ENCODE data around the gene YBX3. TPM values are rescaled to one million over a fixed set of nuclear protein-coding genes. Genes with fewer than 3 reads are reported as not detected.

The YBX3 gene
- total and polyA plus RNA-seq, 2 of the 13 experiments (the other 11 are each of a cell fraction or from before 2014, with no cell fraction given): 77.5 to 99.6 TPM

DNA sequence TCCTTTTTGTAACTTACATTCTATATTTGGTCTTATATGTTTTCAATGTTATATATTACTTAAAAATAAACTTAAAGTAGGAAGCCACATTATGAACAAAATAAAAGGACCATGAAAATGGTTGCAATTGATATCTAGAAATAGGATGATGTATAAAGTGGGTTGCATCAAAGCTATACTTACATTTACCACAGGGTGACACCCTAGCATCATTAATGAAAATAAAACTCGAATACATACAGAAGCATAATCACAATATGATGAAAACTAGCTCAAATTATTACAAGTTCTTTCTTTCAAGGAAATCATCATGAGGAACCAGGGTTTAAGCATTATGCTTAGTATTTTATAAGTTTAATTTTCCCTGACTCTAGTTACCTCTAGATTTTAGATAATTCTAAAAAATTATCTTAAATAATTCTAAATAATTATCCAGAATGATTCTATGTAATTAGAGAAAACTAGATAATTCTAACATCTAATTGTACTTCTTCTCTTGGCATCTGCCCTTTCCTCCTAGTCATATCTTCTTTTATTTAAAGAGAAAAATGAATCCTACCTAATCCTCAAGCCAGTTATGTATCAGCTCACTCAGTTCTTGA, 48.1 kb upstream of the YBX3 start (continued):
- TF ChIP-seq, protein P1, sequence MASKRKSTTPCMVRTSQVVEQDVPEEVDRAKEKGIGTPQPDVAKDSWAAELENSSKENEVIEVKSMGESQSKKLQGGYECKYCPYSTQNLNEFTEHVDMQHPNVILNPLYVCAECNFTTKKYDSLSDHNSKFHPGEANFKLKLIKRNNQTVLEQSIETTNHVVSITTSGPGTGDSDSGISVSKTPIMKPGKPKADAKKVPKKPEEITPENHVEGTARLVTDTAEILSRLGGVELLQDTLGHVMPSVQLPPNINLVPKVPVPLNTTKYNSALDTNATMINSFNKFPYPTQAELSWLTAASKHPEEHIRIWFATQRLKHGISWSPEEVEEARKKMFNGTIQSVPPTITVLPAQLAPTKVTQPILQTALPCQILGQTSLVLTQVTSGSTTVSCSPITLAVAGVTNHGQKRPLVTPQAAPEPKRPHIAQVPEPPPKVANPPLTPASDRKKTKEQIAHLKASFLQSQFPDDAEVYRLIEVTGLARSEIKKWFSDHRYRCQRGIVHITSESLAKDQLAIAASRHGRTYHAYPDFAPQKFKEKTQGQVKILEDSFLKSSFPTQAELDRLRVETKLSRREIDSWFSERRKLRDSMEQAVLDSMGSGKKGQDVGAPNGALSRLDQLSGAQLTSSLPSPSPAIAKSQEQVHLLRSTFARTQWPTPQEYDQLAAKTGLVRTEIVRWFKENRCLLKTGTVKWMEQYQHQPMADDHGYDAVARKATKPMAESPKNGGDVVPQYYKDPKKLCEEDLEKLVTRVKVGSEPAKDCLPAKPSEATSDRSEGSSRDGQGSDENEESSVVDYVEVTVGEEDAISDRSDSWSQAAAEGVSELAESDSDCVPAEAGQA (IDR thresholded peaks at IDR 0.05; ENCODE audit: low read depth): no peak
- TF ChIP-seq, protein P1 (CRISPR knock-in tag; IDR thresholded peaks at IDR 0.05; ENCODE audit: borderline replicate concordance): no peak
- TF ChIP-seq ZNF766 (CRISPR knock-in tag; IDR thresholded peaks at IDR 0.05; ENCODE audit: borderline replicate concordance): no peak
- no peak for TF ChIP-seq MAF1 (CRISPR knock-in tag; IDR thresholded peaks at IDR 0.05; ENCODE audit: borderline replicate concordance)
- TF ChIP-seq CCDC6 (CRISPR knock-in tag; IDR thresholded peaks at IDR 0.05): no peak
- TF ChIP-seq ZZZ3 (CRISPR knock-in tag; IDR thresholded peaks at IDR 0.05; ENCODE audit: borderline replicate concordance): no peak
- peak; percentile 89 for TF ChIP-seq STAG1 (CRISPR knock-in tag; IDR thresholded peaks at IDR 0.05)
- TF ChIP-seq, protein P2, sequence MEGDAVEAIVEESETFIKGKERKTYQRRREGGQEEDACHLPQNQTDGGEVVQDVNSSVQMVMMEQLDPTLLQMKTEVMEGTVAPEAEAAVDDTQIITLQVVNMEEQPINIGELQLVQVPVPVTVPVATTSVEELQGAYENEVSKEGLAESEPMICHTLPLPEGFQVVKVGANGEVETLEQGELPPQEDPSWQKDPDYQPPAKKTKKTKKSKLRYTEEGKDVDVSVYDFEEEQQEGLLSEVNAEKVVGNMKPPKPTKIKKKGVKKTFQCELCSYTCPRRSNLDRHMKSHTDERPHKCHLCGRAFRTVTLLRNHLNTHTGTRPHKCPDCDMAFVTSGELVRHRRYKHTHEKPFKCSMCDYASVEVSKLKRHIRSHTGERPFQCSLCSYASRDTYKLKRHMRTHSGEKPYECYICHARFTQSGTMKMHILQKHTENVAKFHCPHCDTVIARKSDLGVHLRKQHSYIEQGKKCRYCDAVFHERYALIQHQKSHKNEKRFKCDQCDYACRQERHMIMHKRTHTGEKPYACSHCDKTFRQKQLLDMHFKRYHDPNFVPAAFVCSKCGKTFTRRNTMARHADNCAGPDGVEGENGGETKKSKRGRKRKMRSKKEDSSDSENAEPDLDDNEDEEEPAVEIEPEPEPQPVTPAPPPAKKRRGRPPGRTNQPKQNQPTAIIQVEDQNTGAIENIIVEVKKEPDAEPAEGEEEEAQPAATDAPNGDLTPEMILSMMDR (CRISPR knock-in tag; IDR thresholded peaks at IDR 0.05): peak; percentile 66
- peak; percentile 11; the same call in 1 of the 2 replicates for TF ChIP-seq CEBPG (CRISPR knock-in tag; IDR thresholded peaks at IDR 0.05)
- no peak for TF ChIP-seq DNMT3B (CRISPR knock-in tag; conservative IDR thresholded peaks at IDR 0.05)
- TF ChIP-seq, protein P3, sequence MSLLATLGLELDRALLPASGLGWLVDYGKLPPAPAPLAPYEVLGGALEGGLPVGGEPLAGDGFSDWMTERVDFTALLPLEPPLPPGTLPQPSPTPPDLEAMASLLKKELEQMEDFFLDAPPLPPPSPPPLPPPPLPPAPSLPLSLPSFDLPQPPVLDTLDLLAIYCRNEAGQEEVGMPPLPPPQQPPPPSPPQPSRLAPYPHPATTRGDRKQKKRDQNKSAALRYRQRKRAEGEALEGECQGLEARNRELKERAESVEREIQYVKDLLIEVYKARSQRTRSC (CRISPR knock-in tag; IDR thresholded peaks at IDR 0.05; ENCODE audit: low read depth): no peak
- TF ChIP-seq, protein P4, sequence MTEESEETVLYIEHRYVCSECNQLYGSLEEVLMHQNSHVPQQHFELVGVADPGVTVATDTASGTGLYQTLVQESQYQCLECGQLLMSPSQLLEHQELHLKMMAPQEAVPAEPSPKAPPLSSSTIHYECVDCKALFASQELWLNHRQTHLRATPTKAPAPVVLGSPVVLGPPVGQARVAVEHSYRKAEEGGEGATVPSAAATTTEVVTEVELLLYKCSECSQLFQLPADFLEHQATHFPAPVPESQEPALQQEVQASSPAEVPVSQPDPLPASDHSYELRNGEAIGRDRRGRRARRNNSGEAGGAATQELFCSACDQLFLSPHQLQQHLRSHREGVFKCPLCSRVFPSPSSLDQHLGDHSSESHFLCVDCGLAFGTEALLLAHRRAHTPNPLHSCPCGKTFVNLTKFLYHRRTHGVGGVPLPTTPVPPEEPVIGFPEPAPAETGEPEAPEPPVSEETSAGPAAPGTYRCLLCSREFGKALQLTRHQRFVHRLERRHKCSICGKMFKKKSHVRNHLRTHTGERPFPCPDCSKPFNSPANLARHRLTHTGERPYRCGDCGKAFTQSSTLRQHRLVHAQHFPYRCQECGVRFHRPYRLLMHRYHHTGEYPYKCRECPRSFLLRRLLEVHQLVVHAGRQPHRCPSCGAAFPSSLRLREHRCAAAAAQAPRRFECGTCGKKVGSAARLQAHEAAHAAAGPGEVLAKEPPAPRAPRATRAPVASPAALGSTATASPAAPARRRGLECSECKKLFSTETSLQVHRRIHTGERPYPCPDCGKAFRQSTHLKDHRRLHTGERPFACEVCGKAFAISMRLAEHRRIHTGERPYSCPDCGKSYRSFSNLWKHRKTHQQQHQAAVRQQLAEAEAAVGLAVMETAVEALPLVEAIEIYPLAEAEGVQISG (CRISPR knock-in tag; IDR thresholded peaks at IDR 0.05): no peak
- no peak for TF ChIP-seq EED (CRISPR knock-in tag; IDR thresholded peaks at IDR 0.05)
- TF ChIP-seq PHF20 (CRISPR knock-in tag; IDR thresholded peaks at IDR 0.05): no peak
- TF ChIP-seq SMC3 (IDR thresholded peaks at IDR 0.05; ENCODE audit: low read length): peak; percentile 80
- TF ChIP-seq ZNF777 (CRISPR knock-in tag; IDR thresholded peaks at IDR 0.05): no peak
- no peak for TF ChIP-seq ZFP41 (CRISPR knock-in tag; IDR thresholded peaks at IDR 0.05; ENCODE audit: borderline replicate concordance)
- no peak for TF ChIP-seq ZNF773 (CRISPR knock-in tag; IDR thresholded peaks at IDR 0.05; ENCODE audit: borderline replicate concordance)
- no peak for TF ChIP-seq TEAD2 (CRISPR knock-in tag; IDR thresholded peaks at IDR 0.05)

Data from HepG2 (cell line).